ENCODE results near the gene CDR2. TPM values are rescaled to one million over a fixed set of nuclear protein-coding genes. Genes with fewer than 3 reads are reported as not detected.
"Not testable (repeated sequence)": the region's sequence is repeated elsewhere in the genome, so short reads cannot be mapped to it uniquely, and the experiment has no call there.

CDR2 gene
- total RNA-seq, 3 donors from 2014 or later = 29.0 to 37.5 (median 35.1) TPM

- Mint-ChIP-seq H3K27me3 (ENCODE audit: low read depth) (no peaks in the 10 kb centered on the region), H3K36me3 (ENCODE audit: insufficient read depth) (peaks cover 38% of the 10 kb centered on the region), H3K4me3 (no peak overlapping the region), H3K4me1 (ENCODE audit: low read depth) (peaks cover 36% of the 10 kb centered on the region), H3K9me3 (no peaks in the 10 kb centered on the region)
- DNase-seq (no peak), ATAC-seq (no peak)
Measured at GRCh38 chr16:22302776-22303363, 71.5 kb downstream of the CDR2 start.

GRCh38 chr16:22301423-22301822 lies 73.0 kb downstream of the CDR2 start:
- ATAC-seq; H3K27me3 Mint-ChIP-seq (ENCODE audit: low read depth): not testable (repeated sequence)
- peaks cover 37% of the 10 kb centered on the region for H3K4me1 Mint-ChIP-seq (ENCODE audit: low read depth)

GRCh38 chr16:22300427-22301071 lies 73.9 kb downstream of the CDR2 start:
- ATAC-seq (no peak), DNase-seq (peak; percentile 32)
- H3K27me3 Mint-ChIP-seq (ENCODE audit: low read depth) = no peaks in the 10 kb centered on the region
- H3K36me3 Mint-ChIP-seq (ENCODE audit: insufficient read depth) = peaks cover 34% of the 10 kb centered on the region
- peaks cover 40% of the 10 kb centered on the region for H3K4me1 Mint-ChIP-seq (ENCODE audit: low read depth)
- H3K9me3 Mint-ChIP-seq = no peaks in the 10 kb centered on the region
- peak overlapping the region; percentile 57 for H3K4me3 Mint-ChIP-seq

More at GRCh38 chr16:22301423-22301822, 73.0 kb downstream of the CDR2 start:
- not testable (repeated sequence) for H3K4me3 Mint-ChIP-seq, H3K9me3 Mint-ChIP-seq, DNase-seq
- H3K36me3 Mint-ChIP-seq (ENCODE audit: insufficient read depth) = peaks cover 34% of the 10 kb centered on the region

GRCh38 chr16:22299036-22299435 lies 75.4 kb downstream of the CDR2 start:
- ATAC-seq = no peak
- H3K36me3 Mint-ChIP-seq (ENCODE audit: insufficient read depth) = peaks cover 26% of the 10 kb centered on the region
- H3K27me3 Mint-ChIP-seq (ENCODE audit: low read depth) = no peaks in the 10 kb centered on the region
- peak overlapping the region; percentile 93 for H3K4me3 Mint-ChIP-seq
- H3K4me1 Mint-ChIP-seq (ENCODE audit: low read depth) = peaks cover 40% of the 10 kb centered on the region
- no peak for DNase-seq
- H3K9me3 Mint-ChIP-seq = no peaks in the 10 kb centered on the region

GRCh38 chr16:22297871-22298733 lies 76.3 kb downstream of the CDR2 start:
- Mint-ChIP-seq H3K9me3 (no peaks in the 10 kb centered on the region), H3K4me1 (ENCODE audit: low read depth) (peaks cover 40% of the 10 kb centered on the region), H3K4me3 (peak overlapping the region; percentile 93), H3K27me3 (ENCODE audit: low read depth) (no peaks in the 10 kb centered on the region), H3K36me3 (ENCODE audit: insufficient read depth) (peaks cover 22% of the 10 kb centered on the region)
- peak; percentile 65 for DNase-seq
- peak; percentile 55 to 61 for ATAC-seq

- peak; percentile 100 for DNase-seq
- peaks cover 36% of the 10 kb centered on the region for H3K4me1 Mint-ChIP-seq (ENCODE audit: low read depth)
Measured at GRCh38 chr16:22297114-22297870, 77.1 kb downstream of the CDR2 start, which contains the start of gene POLR3E. Gene POLR3E (plus strand): TSS chr16:22297409. CDS start chr16:22302969, 5,560 bp downstream.

GRCh38 chr16:22296225-22297113 lies 78.0 kb downstream of the CDR2 start:
- no peak for ATAC-seq

More at GRCh38 chr16:22297114-22297870, 77.1 kb downstream of the CDR2 start, which contains the start of gene POLR3E:
- H3K4me3 Mint-ChIP-seq = peak within 1 kb of the TSS; percentile 93
- no peaks in the 10 kb centered on the region for H3K9me3 Mint-ChIP-seq
- ATAC-seq = peak; percentile 85 to 86
- no peaks in the 10 kb centered on the region for H3K27me3 Mint-ChIP-seq (ENCODE audit: low read depth)
- peaks cover 16% of the 10 kb centered on the region for H3K36me3 Mint-ChIP-seq (ENCODE audit: insufficient read depth)

More at GRCh38 chr16:22296225-22297113, 78.0 kb downstream of the CDR2 start:
- H3K4me3 Mint-ChIP-seq = peak overlapping the region; percentile 93
- peaks cover 10% of the 10 kb centered on the region for H3K36me3 Mint-ChIP-seq (ENCODE audit: insufficient read depth)
- H3K27me3 Mint-ChIP-seq (ENCODE audit: low read depth) = no peaks in the 10 kb centered on the region
- DNase-seq = no peak
- H3K9me3 Mint-ChIP-seq = no peaks in the 10 kb centered on the region
- H3K4me1 Mint-ChIP-seq (ENCODE audit: low read depth) = peaks cover 33% of the 10 kb centered on the region

Other genes starting within 250 kb of the CDR2 start
- not detected for gene SDR42E2, start 212.1 kb downstream of the CDR2 start, total RNA-seq
- gene EEF2K, start 168.3 kb downstream of the CDR2 start, total RNA-seq = 10 to 100 TPM; 17.8 to 22.8 (median 19.1) TPM
- gene POLR3E, start 77.2 kb downstream of the CDR2 start, total RNA-seq = 100 to 1,000 TPM; 111 to 124 (median 113) TPM
- gene NPIPB5, start 136.3 kb upstream of the CDR2 start, total RNA-seq = 100 to 1,000 TPM; 110 to 137 (median 115) TPM